K562 (cell line): ENCODE results near the gene PURA. TPM values are rescaled to one million over a fixed set of nuclear protein-coding genes. Genes with fewer than 3 reads are reported as not detected.

Experiments
- ATAC-seq: fragments of 200-7000 bp; cut with Tn5 transposase; 3 replicates; pipeline ENCODE4 v1.9.1; 2020; ENCODE audit warnings: moderate library complexity
- BruUV-seq: library from RNA; stranded (reverse); fragments of 400-500 nt; replicated peaks from 2 replicates; lab custom pipeline; 2021; lab: Mats Ljungman, UMichigan
- CTCF ChIA-PET: fragments of 300-600 bp; formaldehyde crosslinking; extraction: SDS; loops from one replicate; lab custom pipeline; 2021; ENCODE audit warnings: low intra/inter-chr PET ratio; lab: Yijun Ruan, JAX
- POLR2A ChIA-PET: fragments of 300-600, 350-650 bp; sonication (Branson Sonifier 250); formaldehyde crosslinking; extraction: SDS; loops from one replicate; lab custom pipeline; 2021; ENCODE audit warnings: antibody characterized with exemption, inconsistent platforms; lab: Yijun Ruan, JAX
- DNase-seq, 4 experiments: peaks; one replicate each; pipeline versions ENCODE4 v3.0.0 to v3.0.0-alpha.2; 2011 to 2018; ENCODE audit warnings: low spot score in 3 of 4, mixed read lengths in 3 of 4; ENCODE audit errors: extremely low read depth in 1 of 4
- FAIRE-seq: peaks from 2 replicates; lab custom pipeline; 2011; peaks lifted over from hg19 to GRCh38; lab: Jason Lieb, UNC
- H2AFZ ChIP-seq: 2 replicates; pipeline ENCODE4 v1.6.0; 2011; ENCODE audit warnings: low read depth, low read length, control low read depth, inconsistent platforms
- H3K27ac ChIP-seq: fragments of 200-600 bp; 3 replicates; pipeline ENCODE4 v1.8.0; 2011; ENCODE audit warnings: low read depth, mild to moderate bottlenecking, control low read depth, inconsistent platforms, low read length, moderate library complexity, mixed read lengths; ENCODE audit errors: extremely low read depth
- H3K27me3 ChIP-seq, 2 experiments: fragments of 300-600 bp in 1 of 2; 2 replicates in 1 of 2; 3 replicates in 1 of 2; pipeline versions ENCODE4 v1.6.0 to v1.8.0; 2011; ENCODE audit warnings: inconsistent platforms in 2 of 2, low read length in 2 of 2, mild to moderate bottlenecking in 1 of 2, mixed read lengths in 1 of 2, moderate library complexity in 1 of 2; ENCODE audit not compliant: control insufficient read depth in 2 of 2, insufficient read depth in 2 of 2
- H3K36me3 ChIP-seq: fragments of 300-600 bp; 3 replicates; pipeline ENCODE4 v1.8.0; 2011; ENCODE audit warnings: mild to moderate bottlenecking, low read length, inconsistent platforms; ENCODE audit not compliant: control insufficient read depth, insufficient read depth
- H3K4me1 ChIP-seq, 2 experiments: fragments of 200-600 bp in 1 of 2; replicated peaks in 1 of 2; 2 replicates in 1 of 2; 3 replicates in 1 of 2; pipeline versions ENCODE4 v1.5.1 to v1.8.0; 2011; ENCODE audit warnings: inconsistent platforms in 2 of 2, low read length in 2 of 2, mild to moderate bottlenecking in 1 of 2, mixed read lengths in 1 of 2, moderate library complexity in 1 of 2; ENCODE audit not compliant: control insufficient read depth in 2 of 2, insufficient read depth in 2 of 2
- H3K4me2 ChIP-seq: 2 replicates; pipeline ENCODE4 v1.6.1; 2011; ENCODE audit warnings: low read length, control low read depth, inconsistent platforms, mixed read lengths; ENCODE audit not compliant: insufficient read depth
- H3K4me3 ChIP-seq: fragments of 200-600 bp; sonication (generic), shearing (Covaris generic); 2 replicates; pipeline ENCODE4 v1.5.1; 2016; ENCODE audit warnings: control low read depth, inconsistent platforms
- H3K79me2 ChIP-seq: fragments of 200-600 bp; 3 replicates; pipeline ENCODE4 v1.8.0; 2011; ENCODE audit warnings: low read length, inconsistent platforms; ENCODE audit not compliant: control insufficient read depth, insufficient read depth
- H3K9ac ChIP-seq, 2 experiments: 2 replicates each; pipeline versions ENCODE4 v1.6.0 to v1.6.1; 2011; ENCODE audit warnings: low read depth in 2 of 2, low read length in 2 of 2, control low read depth in 1 of 2, inconsistent platforms in 1 of 2, mild to moderate bottlenecking in 1 of 2, mixed read lengths in 1 of 2; ENCODE audit not compliant: insufficient read depth in 1 of 2
- H3K9me1 ChIP-seq: one replicate; pipeline ENCODE4 v1.6.0; 2011; ENCODE audit warnings: inconsistent platforms, mild to moderate bottlenecking, low read length, moderate library complexity; ENCODE audit not compliant: control insufficient read depth, insufficient read depth
- H3K9me3 ChIP-seq: replicated peaks from 2 replicates; pipeline ENCODE4 v1.5.1; 2011; ENCODE audit warnings: low read depth, low read length, inconsistent platforms; ENCODE audit not compliant: control insufficient read depth, insufficient read depth
- H4K20me1 ChIP-seq: replicated peaks from 2 replicates; pipeline ENCODE4 v1.6.1; 2011; ENCODE audit warnings: low read length, inconsistent platforms, mixed read lengths; ENCODE audit not compliant: control insufficient read depth, insufficient read depth
- CBX1 ChIP-seq: sonication (generic); IDR thresholded peaks from 2 replicates; pipeline ENCODE4 v1.6.1; 2016; ENCODE audit warnings: antibody characterized with exemption, low read depth, mild to moderate bottlenecking
- HMGN3 ChIP-seq: IDR thresholded peaks from 2 replicates; pipeline ENCODE4 v1.6.1; 2011; ENCODE audit warnings: borderline replicate concordance, low read depth, mild to moderate bottlenecking, mixed read lengths, low read length; ENCODE audit not compliant: insufficient read length; ENCODE audit errors: extremely low read depth
- KLF6 ChIP-seq: fragments of 250-450 bp; sonication (Bioruptor Pico); IDR thresholded peaks from 2 replicates; pipeline ENCODE4 v1.4.0; 2020; ENCODE audit warnings: mild to moderate bottlenecking, moderate library complexity, borderline replicate concordance
- MAFF ChIP-seq: IDR thresholded peaks from 2 replicates; pipeline ENCODE4 v1.6.1; 2012; ENCODE audit warnings: low read length, improper control_type of control experiment
- RB1 ChIP-seq: fragments of 450-650 bp; IDR thresholded peaks from 2 replicates; pipeline ENCODE4 v1.6.1; 2017; ENCODE audit warnings: low read depth, mild to moderate bottlenecking
- RBM25 ChIP-seq: fragments of 200-400 bp; formaldehyde crosslinking; IDR thresholded peaks from 2 replicates; pipeline ENCODE4 v1.6.1; 2018; ENCODE audit warnings: low read length, low read depth, moderate library complexity; ENCODE audit not compliant: severe bottlenecking
- RFX7 ChIP-seq: fragments of 250-450 bp; sonication (Bioruptor Pico); IDR thresholded peaks from 2 replicates; pipeline ENCODE4 v1.5.1; 2021; ENCODE audit warnings: mild to moderate bottlenecking
- SMAD4 ChIP-seq: fragments of 250-450 bp; sonication (Bioruptor Pico); conservative IDR thresholded peaks from 2 replicates; pipeline ENCODE4 v1.8.0; 2021; ENCODE audit warnings: inconsistent platforms, mild to moderate bottlenecking, moderate library complexity
- SMARCE1 ChIP-seq: fragments of 450-650 bp; IDR thresholded peaks from 2 replicates; pipeline ENCODE4 v1.7.1; 2016; ENCODE audit warnings: mild to moderate bottlenecking
- STAG1 ChIP-seq: sonication (generic); formaldehyde crosslinking; IDR thresholded peaks from 2 replicates; pipeline ENCODE4 v1.5.0; 2020; ENCODE audit warnings: missing genetic modification reagents, borderline replicate concordance
- ZNF12 ChIP-seq: sonication (generic); formaldehyde crosslinking; IDR thresholded peaks from 2 replicates; pipeline ENCODE4 v1.4.0; 2020; ENCODE audit warnings: mild to moderate bottlenecking, missing genetic modification reagents
- ZNF282 ChIP-seq: sonication (generic); formaldehyde crosslinking; IDR thresholded peaks from 2 replicates; pipeline ENCODE4 v1.8.1; 2023; ENCODE audit warnings: missing genetic modification reagents
- ZNF41 ChIP-seq: fragments of 250-450 bp; sonication (Bioruptor Pico); conservative IDR thresholded peaks from 2 replicates; pipeline ENCODE4 v1.4.0; 2020; ENCODE audit warnings: mild to moderate bottlenecking
- ZNF77 ChIP-seq: fragments of 250-450 bp; sonication (Bioruptor Pico); IDR thresholded peaks from 2 replicates; pipeline ENCODE4 v1.5.0; 2020
- WGBS: fragments of 100-300 bp; shearing (Covaris generic); methylation state at CpG from one replicate; pipeline ENCODE4 v1.1.6; 2016; ENCODE audit warnings: low coverage, mixed read lengths; ENCODE audit not compliant: insufficient coverage; ENCODE audit errors: missing lambda C conversion rate; 5-methylcytosine and 5-hydroxymethylcytosine counted together
- in situ Hi-C: fragments of 300-500 bp; cut with MboI; formaldehyde crosslinking; loops from 4 replicates; pipeline ENCODE4 v1.15.0; 2018; ENCODE audit warnings: inconsistent platforms, mixed read lengths
- intact Hi-C: fragments of 100-400 bp; cut with micrococcal nuclease; formaldehyde crosslinking; loops from 2 replicates; pipeline ENCODE4 v1.14.2; 2022
- polyA plus RNA-seq, 8 experiments: library from polyadenylated mRNA; depleted of rRNA in 4 of 8; stranded (reverse) in 5 of 8; unstranded in 3 of 8; fragments of >200 nt; fragmentation: Nextera tagmentation in 2 of 8; fragmentation: Illumina TruSeq in 1 of 8; extraction: Ambion mirVana in 2 of 8; extraction: Trizol in 1 of 8; gene quantifications; 2 replicates each; pipeline versions ENCODE4 v1.2.1 to v1.2.3, GENCODE V29; 2011 to 2014; ENCODE audit warnings: inconsistent platforms in 1 of 8, missing spikeins in 1 of 8
- total RNA-seq, 7 experiments: library from RNA; depleted of rRNA in 6 of 7; stranded (reverse); fragments of >200 nt in 6 of 7; fragmentation: Illumina TruSeq in 2 of 7; extraction: Trizol in 2 of 7; gene quantifications; 2 replicates each; pipeline versions ENCODE4 v1.2.1 to v1.2.3, GENCODE V29; 2011 to 2021; ENCODE audit warnings: low replicate concordance in 1 of 7
- TF ChIP-seq, protein P1 (sequence below): fragments of 250-450 bp; sonication (Bioruptor Pico); IDR thresholded peaks from 2 replicates; pipeline ENCODE4 v1.8.0; 2021; ENCODE audit warnings: borderline replicate concordance, mild to moderate bottlenecking, moderate library complexity; ENCODE audit not compliant: poor library complexity, severe bottlenecking
- TF ChIP-seq, protein P2 (sequence below), 2 experiments: fragments of 450-650 bp; IDR thresholded peaks; 2 replicates each; pipeline ENCODE4 v1.6.1; 2018; ENCODE audit warnings: mild to moderate bottlenecking in 2 of 2, low read depth in 1 of 2; ENCODE audit not compliant: partially characterized antibody in 2 of 2

Gene PURA
- total and polyA plus RNA-seq, 9 of the 15 experiments (the other 6 are each of a cell fraction or from before 2014, with no cell fraction given): 3.2 to 11.1 (median 5.4) TPM

DNA sequence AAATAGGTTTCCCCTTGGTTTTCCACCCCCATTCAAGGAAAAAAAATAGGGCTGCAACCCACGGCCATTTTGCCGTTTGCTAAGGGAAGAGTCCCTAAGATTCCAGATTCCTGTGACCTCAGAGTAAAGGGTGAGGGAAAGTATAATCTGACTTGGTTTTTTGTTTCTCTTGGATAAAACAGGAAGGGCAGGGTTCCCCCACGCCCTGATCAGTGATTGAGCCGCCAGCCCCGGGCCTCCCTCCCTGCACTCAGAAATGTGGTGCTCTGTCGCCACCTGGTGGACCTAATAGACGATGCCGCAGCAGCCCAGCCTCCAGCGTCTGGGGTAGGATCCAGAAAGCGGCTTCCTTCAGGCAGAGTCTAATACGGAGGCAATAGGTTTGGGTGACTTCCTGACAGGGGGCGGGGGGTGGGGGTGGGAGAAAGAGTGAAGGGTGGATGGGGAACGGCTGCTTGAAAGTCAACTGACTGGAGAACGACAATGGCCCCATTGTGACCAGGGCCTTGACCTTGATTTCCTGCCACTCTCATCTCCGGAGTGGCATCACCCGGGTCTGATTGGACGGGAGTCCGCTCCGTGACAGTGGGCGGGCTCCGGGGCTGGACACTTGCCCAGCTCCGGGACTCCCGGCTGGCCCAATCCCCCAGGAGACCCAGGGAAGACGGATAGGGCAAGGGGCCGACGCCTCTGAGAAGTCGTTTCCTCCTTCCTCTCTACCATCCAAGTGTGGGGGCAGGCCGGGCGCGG lies 43.3 kb downstream of the PURA start:
- peak; percentile 97 for ATAC-seq
- no peak overlapping the region for H3K9ac ChIP-seq
- POLR2A ChIA-PET: no interaction called here
- H3K4me1 ChIP-seq: peaks cover 0 to 10% of the 10 kb centered on the region in 2 experiments; a peak in 2 of 5 replicates
- in situ Hi-C loops: loop anchor here (5.0 kb wide), 2 partner anchors 75 to 370 kb away; no protein-coding TSS in a partner anchor
- H3K36me3 ChIP-seq: no peaks in the 10 kb centered on the region
- peaks cover 0 to 4% of the 10 kb centered on the region in 2 experiments; a peak in 1 of 5 replicates for H3K27me3 ChIP-seq
- no peaks in the 10 kb centered on the region for H3K9me1 ChIP-seq
- intact Hi-C loops: loop anchor here (1.0 to 2.0 kb wide), 4 partner anchors 50 to 366 kb away; no protein-coding TSS in a partner anchor
- H2AFZ ChIP-seq: peak overlapping the region; percentile 44; the same call in 1 of the 2 replicates
- WGBS: 19% methylated on average over 22 of the region's 30 CpGs
- no peaks in the 10 kb centered on the region for H3K9me3 ChIP-seq
- BruUV-seq: no TSS peak
- no peaks in the 10 kb centered on the region; the same call in 1 of the 2 replicates for H4K20me1 ChIP-seq
- DNase-seq: peak; percentile 90
- CTCF ChIA-PET: interaction anchor here (1.1 to 2.6 kb wide), 4 partner anchors 12 to 370 kb away, joined by 3 to 73 read pairs (median 6); no protein-coding TSS in a partner anchor
- H3K4me3 ChIP-seq: no peak overlapping the region
- H3K79me2 ChIP-seq: no peaks in the 10 kb centered on the region
- H3K27ac ChIP-seq: no peak overlapping the region
- H3K4me2 ChIP-seq: peak overlapping the region; percentile 21; the same call in 1 of the 2 replicates
- peak; percentile 95 for FAIRE-seq
- TF ChIP-seq CBX1 (no peak), ZNF282 (CRISPR knock-in tag) (no peak), HMGN3 (no peak), ZNF41 (CRISPR knock-in tag) (no peak), ZNF77 (no peak), SMARCE1 (no peak), STAG1 (CRISPR knock-in tag) (peak; percentile 80; the same call in 1 of the 2 replicates), ZNF12 (CRISPR knock-in tag) (no peak), KLF6 (CRISPR knock-in tag) (no peak), RB1 (peak; percentile 65; the same call in 1 of the 2 replicates), RFX7 (CRISPR knock-in tag) (no peak), RBM25 (no peak), MAFF (no peak), SMAD4 (CRISPR knock-in tag) (no peak)
- TF ChIP-seq, protein P1, sequence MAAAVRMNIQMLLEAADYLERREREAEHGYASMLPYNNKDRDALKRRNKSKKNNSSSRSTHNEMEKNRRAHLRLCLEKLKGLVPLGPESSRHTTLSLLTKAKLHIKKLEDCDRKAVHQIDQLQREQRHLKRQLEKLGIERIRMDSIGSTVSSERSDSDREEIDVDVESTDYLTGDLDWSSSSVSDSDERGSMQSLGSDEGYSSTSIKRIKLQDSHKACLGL (CRISPR knock-in tag): no peak
- TF ChIP-seq, protein P2, sequence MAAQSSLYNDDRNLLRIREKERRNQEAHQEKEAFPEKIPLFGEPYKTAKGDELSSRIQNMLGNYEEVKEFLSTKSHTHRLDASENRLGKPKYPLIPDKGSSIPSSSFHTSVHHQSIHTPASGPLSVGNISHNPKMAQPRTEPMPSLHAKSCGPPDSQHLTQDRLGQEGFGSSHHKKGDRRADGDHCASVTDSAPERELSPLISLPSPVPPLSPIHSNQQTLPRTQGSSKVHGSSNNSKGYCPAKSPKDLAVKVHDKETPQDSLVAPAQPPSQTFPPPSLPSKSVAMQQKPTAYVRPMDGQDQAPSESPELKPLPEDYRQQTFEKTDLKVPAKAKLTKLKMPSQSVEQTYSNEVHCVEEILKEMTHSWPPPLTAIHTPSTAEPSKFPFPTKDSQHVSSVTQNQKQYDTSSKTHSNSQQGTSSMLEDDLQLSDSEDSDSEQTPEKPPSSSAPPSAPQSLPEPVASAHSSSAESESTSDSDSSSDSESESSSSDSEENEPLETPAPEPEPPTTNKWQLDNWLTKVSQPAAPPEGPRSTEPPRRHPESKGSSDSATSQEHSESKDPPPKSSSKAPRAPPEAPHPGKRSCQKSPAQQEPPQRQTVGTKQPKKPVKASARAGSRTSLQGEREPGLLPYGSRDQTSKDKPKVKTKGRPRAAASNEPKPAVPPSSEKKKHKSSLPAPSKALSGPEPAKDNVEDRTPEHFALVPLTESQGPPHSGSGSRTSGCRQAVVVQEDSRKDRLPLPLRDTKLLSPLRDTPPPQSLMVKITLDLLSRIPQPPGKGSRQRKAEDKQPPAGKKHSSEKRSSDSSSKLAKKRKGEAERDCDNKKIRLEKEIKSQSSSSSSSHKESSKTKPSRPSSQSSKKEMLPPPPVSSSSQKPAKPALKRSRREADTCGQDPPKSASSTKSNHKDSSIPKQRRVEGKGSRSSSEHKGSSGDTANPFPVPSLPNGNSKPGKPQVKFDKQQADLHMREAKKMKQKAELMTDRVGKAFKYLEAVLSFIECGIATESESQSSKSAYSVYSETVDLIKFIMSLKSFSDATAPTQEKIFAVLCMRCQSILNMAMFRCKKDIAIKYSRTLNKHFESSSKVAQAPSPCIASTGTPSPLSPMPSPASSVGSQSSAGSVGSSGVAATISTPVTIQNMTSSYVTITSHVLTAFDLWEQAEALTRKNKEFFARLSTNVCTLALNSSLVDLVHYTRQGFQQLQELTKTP (IDR thresholded peaks at IDR 0.05; ENCODE audit: low read depth in 1 of 2, partially characterized antibody in 2 of 2): no peak
